Activated T-cell treated with anti-CD3 and anti-CD28 coated beads for 1 hour (primary cell): Measurements from ENCODE around the gene SCTR.

ENCODE experiments used
- DNase-seq: peaks from one replicate; pipeline ENCODE4 v3.0.0-alpha.2; 2020; ENCODE audit warnings: low read depth

The SCTR gene

DNA sequence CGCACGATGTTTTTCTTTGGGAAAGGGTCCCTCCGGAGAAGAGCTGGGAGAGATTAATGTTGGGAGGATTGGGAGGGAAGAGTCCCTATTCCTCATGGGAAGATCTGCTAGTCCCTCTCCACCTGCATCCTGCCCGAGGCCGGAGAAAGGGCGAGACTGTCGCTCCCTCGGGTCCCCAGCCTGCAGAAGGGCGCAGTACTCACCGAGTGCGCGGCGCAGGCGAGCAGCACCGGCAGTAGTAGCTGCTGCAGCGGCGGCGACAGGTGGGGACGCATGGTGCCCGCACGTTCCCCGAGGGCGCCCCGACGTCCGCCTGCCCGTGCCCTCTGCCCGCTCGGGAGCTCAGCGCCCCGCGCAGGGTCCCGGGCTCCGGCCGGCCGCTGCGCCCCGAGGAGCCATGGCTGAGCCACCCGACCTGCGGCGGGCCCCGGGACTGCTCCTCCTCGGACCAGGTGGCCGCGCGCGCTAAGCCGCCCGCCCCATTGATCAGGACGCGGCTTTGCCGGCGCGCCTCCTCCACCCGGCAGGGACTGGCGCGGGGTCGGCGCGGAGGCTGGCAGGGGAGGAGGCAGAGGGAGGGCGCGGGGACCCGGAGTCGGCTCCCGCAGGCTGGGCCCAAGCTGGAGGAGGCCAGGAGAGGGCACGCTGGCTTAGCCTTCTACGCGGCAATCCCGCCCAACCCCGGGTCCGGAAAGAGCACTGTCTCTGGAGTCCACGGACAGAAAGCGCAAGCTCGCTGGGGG is at the start of gene SCTR:
Gene SCTR, minus strand, starts transcription at position 532 of the 743 bp plus-strand sequence. Its CDS starts 257 bp downstream, at position 275.
- no peak for DNase-seq

DNA sequence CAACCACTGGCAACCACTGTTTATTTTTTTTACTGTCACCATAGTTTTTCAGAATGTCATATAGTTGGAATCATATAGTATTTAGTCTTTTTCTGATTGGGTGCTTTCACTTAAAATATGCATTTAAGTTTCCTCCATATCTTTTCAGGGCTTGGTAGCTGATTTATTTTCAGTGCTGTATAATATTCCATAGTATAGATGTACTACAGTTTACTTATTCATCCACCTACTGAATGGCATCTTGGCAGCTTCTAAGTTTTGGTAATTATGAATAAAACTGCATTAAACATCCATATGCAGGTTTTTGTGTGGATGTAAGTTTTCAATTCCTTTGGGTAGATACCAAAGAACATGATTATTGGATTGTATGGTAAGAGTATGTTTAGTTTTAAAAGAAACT is 43.0 kb upstream of the SCTR start:
- DNase-seq: no peak

- DNase-seq: no peak
Observed at GRCh38 chr2:119565481-119565880, 41.2 kb upstream of the SCTR start.

GRCh38 chr2:119553687-119554344 is 29.5 kb upstream of the SCTR start:
- DNase-seq: no peak

DNA sequence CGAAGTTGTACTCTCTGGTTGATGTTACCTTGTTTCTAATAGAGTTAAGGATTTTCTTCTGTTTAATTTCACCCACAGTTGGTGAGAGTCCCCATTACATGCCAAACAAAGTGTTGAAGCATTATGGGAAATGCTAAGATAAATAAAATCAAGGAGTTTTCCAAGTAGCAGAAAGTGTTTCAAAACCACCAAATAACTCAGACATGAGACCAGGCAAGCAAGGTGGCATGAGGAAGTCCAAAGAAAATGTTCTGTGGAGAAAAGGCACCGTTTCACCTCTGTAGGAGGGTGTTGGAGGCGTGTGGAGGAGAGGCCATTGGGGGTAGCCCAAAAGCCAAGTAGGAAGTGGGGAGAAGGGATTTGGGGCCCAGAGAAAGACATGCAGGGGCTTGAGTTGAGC is 28.6 kb upstream of the SCTR start:
- DNase-seq: no peak

DNA sequence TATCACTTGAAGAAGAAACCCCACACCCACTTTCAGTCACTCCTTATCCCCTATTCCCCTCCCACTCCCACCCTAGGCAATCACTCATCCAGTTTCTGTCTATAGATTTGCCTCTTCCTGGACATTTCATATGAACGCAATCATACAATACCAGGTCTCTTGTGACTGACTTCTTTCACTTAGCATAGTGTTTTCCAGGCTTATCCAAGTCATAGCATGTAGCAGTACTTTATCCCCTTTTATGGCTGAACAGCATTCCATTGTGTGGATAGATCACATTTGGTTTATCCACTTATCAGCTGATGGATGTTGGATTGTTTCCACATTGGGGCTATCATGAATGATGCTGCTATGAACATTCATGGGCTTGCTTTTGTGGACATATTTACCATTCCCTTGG is 26.6 kb upstream of the SCTR start:
- DNase-seq: no peak

GRCh38 chr2:119550346-119550745 is 26.1 kb upstream of the SCTR start:
- no peak for DNase-seq

DNA sequence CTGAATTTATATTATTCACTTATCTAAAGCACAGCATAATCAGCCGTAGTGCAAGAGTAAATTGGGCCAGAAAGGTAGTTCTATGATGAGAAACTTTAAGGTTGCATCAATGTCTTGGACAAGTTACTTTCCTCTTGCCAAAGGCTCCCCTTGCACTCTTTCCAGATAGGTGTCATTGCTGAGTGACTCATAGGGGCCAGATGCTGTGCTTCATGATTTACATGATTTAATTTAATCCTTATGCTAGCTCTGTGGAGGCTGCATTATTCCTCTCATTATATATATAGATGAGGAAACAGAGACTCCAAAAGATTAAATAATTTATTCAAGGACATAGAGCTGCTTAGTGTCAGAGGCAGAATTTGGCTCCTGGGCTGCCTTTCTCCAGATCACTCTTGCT is 25.0 kb upstream of the SCTR start:
- DNase-seq: no peak

- DNase-seq: no peak
Observed at GRCh38 chr2:119548516-119549120, 24.3 kb upstream of the SCTR start.

DNA sequence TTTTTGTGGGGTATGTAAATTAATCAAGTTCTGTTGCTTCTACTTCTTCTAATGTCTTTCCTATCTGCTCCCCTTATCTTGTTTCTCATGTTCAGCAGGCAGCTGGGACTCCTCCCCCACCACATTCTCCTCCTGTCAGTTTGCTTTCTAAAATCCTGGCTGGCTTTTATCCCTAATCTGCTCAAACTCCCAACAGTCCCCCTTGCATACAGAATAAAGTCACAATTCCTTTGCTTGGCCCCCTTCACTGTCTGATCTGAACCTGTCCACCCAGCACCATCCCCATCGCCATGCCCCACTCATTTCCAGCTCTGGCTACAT is 22.1 kb upstream of the SCTR start:
- DNase-seq: no peak

GRCh38 chr2:119545754-119546446 is 21.6 kb upstream of the SCTR start:
- no peak for DNase-seq

- DNase-seq: no peak
Observed at GRCh38 chr2:119544939-119545475, 20.7 kb upstream of the SCTR start.

DNA sequence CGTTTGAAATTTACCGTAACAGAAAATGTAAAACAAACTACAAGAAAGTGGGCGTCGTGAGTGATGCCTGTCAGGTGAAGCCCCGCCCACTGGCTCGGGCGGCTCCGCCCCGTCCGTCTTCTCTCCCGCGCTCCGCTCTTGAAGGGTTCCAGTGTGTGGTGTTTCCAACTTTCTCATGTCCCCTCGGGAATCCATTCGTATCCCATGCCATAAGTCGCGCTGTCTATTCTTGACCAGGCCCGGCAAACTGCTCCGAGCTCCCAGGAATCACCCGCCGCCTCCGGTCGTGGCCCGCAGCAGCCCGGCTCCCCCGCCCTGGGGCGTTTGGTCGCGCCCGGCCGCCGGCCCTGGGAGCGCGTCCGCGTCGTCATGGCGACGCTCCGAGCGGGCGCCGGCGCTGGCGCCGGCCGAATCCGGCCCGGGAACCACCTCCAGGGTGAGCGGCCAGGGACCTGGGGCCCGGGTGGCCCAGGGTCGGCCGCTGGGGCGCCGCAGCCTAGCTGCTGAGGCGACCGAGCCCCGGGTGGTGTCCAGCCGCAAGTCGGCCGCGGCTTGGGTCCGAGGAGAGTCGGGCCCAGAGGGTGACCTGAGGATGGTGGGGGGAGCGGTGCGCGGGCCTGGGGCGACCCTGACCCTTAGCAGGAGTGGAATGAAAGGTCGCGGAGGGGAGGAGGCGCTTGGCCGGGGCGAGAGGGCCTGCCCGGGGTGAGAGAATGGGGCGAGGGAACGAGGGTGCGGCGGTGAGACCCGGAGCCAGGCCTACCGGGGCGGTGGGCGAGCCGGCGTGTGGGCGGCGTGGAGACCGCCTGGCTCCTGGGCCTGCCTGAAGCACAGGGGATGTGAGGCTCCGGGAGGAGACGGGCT is 20.0 kb upstream of the SCTR start, which contains the start of gene CFAP221:
Gene CFAP221, plus strand, starts transcription at position 375 of the 864 bp plus-strand sequence. CDS start 1,683 bp downstream, outside the sequence.
- peak; percentile 5 for DNase-seq

DNA sequence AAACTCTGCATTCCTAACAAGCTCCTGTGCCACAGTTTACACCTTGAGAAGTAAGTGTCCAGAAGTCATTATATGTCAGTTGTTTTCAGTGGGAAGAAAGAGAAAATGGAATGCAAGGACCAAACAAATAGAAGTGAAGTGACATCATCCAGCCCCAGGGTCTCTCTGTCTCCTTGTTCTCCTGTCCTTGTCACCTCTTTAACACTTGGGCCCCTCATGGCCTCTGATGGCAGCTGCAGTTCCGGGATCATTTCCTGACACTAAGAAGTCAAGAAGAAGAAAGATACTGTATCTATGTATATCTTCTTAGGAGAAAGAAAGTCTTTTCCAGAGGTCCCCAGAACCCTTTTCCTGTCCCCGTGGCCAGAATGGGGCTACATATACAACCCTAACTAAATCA is 17.2 kb upstream of the SCTR start:
- no peak for DNase-seq

DNA sequence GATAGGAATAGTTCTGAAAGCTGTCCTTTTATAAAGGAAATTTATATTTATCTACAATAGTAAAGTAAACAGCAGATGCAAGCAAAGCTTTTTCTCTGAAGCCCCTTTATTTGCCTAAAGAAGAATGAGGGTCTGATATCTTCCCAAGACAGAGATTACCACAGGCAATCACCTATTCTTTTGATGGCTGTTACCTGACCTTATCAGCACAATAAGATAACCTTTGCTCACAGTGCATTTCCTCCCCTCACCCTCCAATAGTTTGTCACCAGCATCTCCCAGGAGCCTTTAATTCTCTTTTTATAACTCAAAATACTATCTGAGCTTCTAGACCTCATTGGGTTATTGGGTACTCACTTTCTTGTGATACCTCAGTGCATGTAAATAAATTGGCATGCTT is 13.5 kb upstream of the SCTR start:
- no peak for DNase-seq

DNA sequence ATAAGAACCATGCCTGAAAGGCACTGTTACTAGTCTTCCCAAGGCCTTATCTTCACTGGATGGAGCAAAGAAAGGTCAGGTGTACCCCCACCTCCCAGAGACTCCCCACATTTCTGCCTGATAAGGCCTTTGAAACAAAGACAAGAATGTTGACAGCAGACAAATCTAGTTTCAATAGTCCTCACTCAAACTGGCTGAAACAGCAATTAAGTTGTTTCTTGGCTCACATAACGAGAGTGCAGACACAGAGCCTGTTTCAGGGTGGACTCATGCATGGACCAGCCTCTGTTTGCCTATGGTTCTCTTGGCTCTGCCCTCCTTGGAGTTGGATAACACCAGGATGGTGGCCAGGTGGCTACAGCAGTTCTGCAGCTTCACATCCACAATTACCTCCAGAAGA is 12.4 kb upstream of the SCTR start:
- no peak for DNase-seq

GRCh38 chr2:119536211-119536610 is 11.9 kb upstream of the SCTR start:
- no peak for DNase-seq

DNA sequence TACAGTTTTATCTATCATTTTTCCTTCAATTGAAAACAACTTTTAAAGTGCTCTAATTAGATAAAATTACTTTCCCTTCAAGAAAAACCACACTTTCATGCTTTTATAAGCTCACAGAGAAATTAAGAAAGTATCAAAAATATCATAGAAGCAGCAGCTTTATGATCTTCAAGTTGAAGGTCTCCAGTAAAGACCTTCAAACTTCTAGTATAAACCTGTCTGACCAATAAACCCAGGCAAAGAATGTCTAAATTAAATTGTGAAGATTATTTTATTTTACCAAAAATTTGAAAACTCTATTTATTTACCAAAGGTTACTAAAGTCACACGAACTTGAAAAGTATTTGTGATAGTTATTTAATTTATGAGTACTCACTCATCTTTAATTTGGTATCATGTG is 9.3 kb upstream of the SCTR start:
- DNase-seq: no peak

- DNase-seq: no peak
Observed at GRCh38 chr2:119531292-119531691, 7.0 kb upstream of the SCTR start.

- DNase-seq: no peak
Observed at GRCh38 chr2:119527999-119528398, 3.7 kb upstream of the SCTR start.

GRCh38 chr2:119525614-119526013 is 1.3 kb upstream of the SCTR start:
- DNase-seq: no peak
